Thyroid gland (tissue), 4 donors: ENCODE results near the gene TMEM52. TPM values are rescaled to one million over a fixed set of nuclear protein-coding genes. Genes with fewer than 3 reads are reported as not detected.

Source experiments
- DNase-seq, 2 donors: peaks; one replicate each; pipeline ENCODE4 v3.0.0-alpha.2; 2019
- H3K27ac ChIP-seq, 3 donors: fragments of 200-600 bp; sonication (generic); 1 replicate in 2 of 3; 2 replicates in 1 of 3; pipeline ENCODE4 v1.5.1; 2016 to 2019; ENCODE audit warnings: mild to moderate bottlenecking in 1 of 3, moderate library complexity in 1 of 3
- H3K27me3 ChIP-seq: fragments of 200-600 bp; sonication (generic); one replicate; pipeline ENCODE4 v1.5.1; 2019
- H3K36me3 ChIP-seq, 2 donors: fragments of 200-600 bp; sonication (generic); one replicate each; pipeline ENCODE4 v1.5.1; 2016 to 2019
- H3K4me1 ChIP-seq, 2 donors: fragments of 200-600 bp; sonication (generic); one replicate each; pipeline ENCODE4 v1.5.1; 2017 to 2019
- H3K4me3 ChIP-seq, 3 donors: fragments of 200-600 bp; sonication (generic); replicated peaks in 1 of 3; 1 replicate in 2 of 3; 2 replicates in 1 of 3; pipeline ENCODE4 v1.5.1; 2016; ENCODE audit warnings: mild to moderate bottlenecking in 1 of 3
- H3K9me3 ChIP-seq: fragments of 200-600 bp; sonication (generic); one replicate; pipeline ENCODE4 v1.5.1; 2017
- CTCF ChIP-seq, 6 experiments: fragments of 200-600 bp in 3 of 6; fragments of 450-650 bp in 3 of 6; sonication (generic) in 3 of 6; IDR thresholded peaks; one replicate each; pipeline ENCODE4 v1.5.1; 2016 to 2019; ENCODE audit warnings: antibody characterized with exemption in 6 of 6, mild to moderate bottlenecking in 2 of 6, inconsistent platforms in 1 of 6, moderate library complexity in 1 of 6
- POLR2A ChIP-seq, 2 donors: fragments of 450-650 bp; IDR thresholded peaks; one replicate each; pipeline ENCODE4 v1.6.1; 2017; ENCODE audit warnings: antibody characterized with exemption in 2 of 2, mild to moderate bottlenecking in 2 of 2, moderate library complexity in 1 of 2
- WGBS, 2 donors: methylation state at CpG; one replicate each; pipeline ENCODE4 v1.1.5; 2017; 5-methylcytosine and 5-hydroxymethylcytosine counted together
- intact Hi-C: fragments of 100-400 bp; cut with DNase I; formaldehyde crosslinking; loops from one replicate; pipeline ENCODE4 v1.15.1; 2023
- total RNA-seq, 4 donors: library from RNA; depleted of rRNA; stranded (reverse); fragments of >200 nt; gene quantifications; one replicate each; pipeline ENCODE4 v1.2.3, GENCODE V29; 2016

Gene TMEM52
- total RNA-seq = not detected

GRCh38 chr1:1918901-1919303 lies at the start of gene TMEM52:
TSS of gene TMEM52 (minus strand) at chr1:1919279. CDS start at chr1:1919265, 14 bp downstream.
- no peaks in the 10 kb centered on the region for H3K36me3 ChIP-seq
- intact Hi-C loops = no loop called here
- TF ChIP-seq POLR2A (IDR thresholded peaks at IDR 0.05) = peak in 1 of 2 donors; percentile 64
- TF ChIP-seq CTCF (IDR thresholded peaks at IDR 0.05) = peak in 1 of 6 experiments; percentile 22
- H3K4me1 ChIP-seq = peaks cover 7 to 18% of the 10 kb centered on the region in 2 donors
- 0% methylated on average over 10 of the region's 44 CpGs; no CpG with 5 or more reads in 1 of the 2 donors for WGBS, 2 donors
- peak within 1 kb of the TSS in 1 of 3 donors; percentile 63 for H3K27ac ChIP-seq
- H3K9me3 ChIP-seq = no peaks in the 10 kb centered on the region
- no peaks in the 10 kb centered on the region for H3K27me3 ChIP-seq
- H3K4me3 ChIP-seq = peak within 1 kb of the TSS in 2 of 3 donors; percentile 39 to 50
- DNase-seq = no peak

- Histone ChIP-seq H3K4me1 (no peaks in the 10 kb centered on the region), H3K27me3 (no peaks in the 10 kb centered on the region), H3K27ac (no peak overlapping the region), H3K9me3 (no peaks in the 10 kb centered on the region), H3K4me3 (no peak overlapping the region), H3K36me3 (no peaks in the 10 kb centered on the region)
- 80 to 87% methylated on average over 3 of the region's 3 CpGs for WGBS, 2 donors
- intact Hi-C loops = no loop called here
- no peak for DNase-seq
- TF ChIP-seq CTCF (IDR thresholded peaks at IDR 0.05) = no peak
- TF ChIP-seq POLR2A (IDR thresholded peaks at IDR 0.05) = no peak
Observed at GRCh38 chr1:1967879-1968278, 48.8 kb upstream of the TMEM52 start.

GRCh38 chr1:1967151-1967550 lies 48.1 kb upstream of the TMEM52 start:
- intact Hi-C loops = no loop called here
- WGBS, 2 donors = 84 to 87% methylated on average over 11 to 15 of the region's 16 CpGs
- H3K27me3 ChIP-seq = no peaks in the 10 kb centered on the region
- no peaks in the 10 kb centered on the region for H3K4me1 ChIP-seq
- H3K27ac ChIP-seq = no peak overlapping the region
- no peaks in the 10 kb centered on the region for H3K36me3 ChIP-seq
- no peak for TF ChIP-seq POLR2A (IDR thresholded peaks at IDR 0.05)
- TF ChIP-seq CTCF (IDR thresholded peaks at IDR 0.05) = no peak
- H3K4me3 ChIP-seq = no peak overlapping the region
- no peaks in the 10 kb centered on the region for H3K9me3 ChIP-seq
- no peak for DNase-seq

- H3K27me3 ChIP-seq = no peaks in the 10 kb centered on the region
Observed at GRCh38 chr1:1966071-1966740, 47.1 kb upstream of the TMEM52 start.

More at GRCh38 chr1:1966071-1966740, 47.1 kb upstream of the TMEM52 start:
- no peaks in the 10 kb centered on the region for H3K36me3 ChIP-seq
- no peak for DNase-seq
- WGBS, 2 donors = 64 to 70% methylated on average over 30 to 38 of the region's 38 CpGs
- intact Hi-C loops = no loop called here
- H3K27ac ChIP-seq = no peak overlapping the region
- no peak overlapping the region for H3K4me3 ChIP-seq
- TF ChIP-seq CTCF (IDR thresholded peaks at IDR 0.05) (no peak), POLR2A (IDR thresholded peaks at IDR 0.05) (no peak)
- no peaks in the 10 kb centered on the region for H3K4me1 ChIP-seq
- no peaks in the 10 kb centered on the region for H3K9me3 ChIP-seq
